HepG2 (cell line): ENCODE measurements around the gene DRC7. TPM values are rescaled to one million over a fixed set of nuclear protein-coding genes. Genes with fewer than 3 reads are reported as not detected.
A peak's percentile ranks its signal among the peaks of the same experiment; 100 is the strongest.

Source experiments
- ADNP ChIP-seq: sonication (generic); formaldehyde crosslinking; IDR thresholded peaks from 2 replicates; pipeline ENCODE4 v1.4.0; 2020; ENCODE audit warnings: missing genetic modification reagents
- ETV5 ChIP-seq: IDR thresholded peaks from 2 replicates; pipeline ENCODE4 v1.6.1; 2018; ENCODE audit warnings: missing biosample characterization, missing genetic modification reagents, inconsistent platforms, borderline replicate concordance
- FOSL2 ChIP-seq: sonication (generic); formaldehyde crosslinking; IDR thresholded peaks from 2 replicates; pipeline ENCODE4 v1.4.0; 2020; ENCODE audit warnings: missing genetic modification reagents
- FOXJ3 ChIP-seq: sonication (generic); formaldehyde crosslinking; IDR thresholded peaks from 2 replicates; pipeline ENCODE4 v1.4.0; 2020; ENCODE audit warnings: missing genetic modification reagents, mild to moderate bottlenecking, borderline replicate concordance
- HMGXB4 ChIP-seq, 2 experiments: sonication (generic) in 1 of 2; formaldehyde crosslinking in 1 of 2; IDR thresholded peaks; 2 replicates each; pipeline versions ENCODE4 v1.4.0 to v1.6.1; 2018 to 2020; ENCODE audit warnings: missing genetic modification reagents in 2 of 2, borderline replicate concordance in 1 of 2, low read depth in 1 of 2, mild to moderate bottlenecking in 1 of 2, missing biosample characterization in 1 of 2
- HNF1B ChIP-seq: sonication (generic); formaldehyde crosslinking; IDR thresholded peaks from 2 replicates; pipeline ENCODE4 v1.5.1; 2020; ENCODE audit warnings: mild to moderate bottlenecking, moderate library complexity, missing genetic modification reagents
- KAT8 ChIP-seq: IDR thresholded peaks from 2 replicates; pipeline ENCODE4 v1.6.1; 2016; ENCODE audit warnings: missing genetic modification reagents, missing compliant biosample characterization
- KDM5B ChIP-seq: sonication (generic); formaldehyde crosslinking; IDR thresholded peaks from 2 replicates; pipeline ENCODE4 v1.4.0; 2020; ENCODE audit warnings: missing genetic modification reagents, mild to moderate bottlenecking, borderline replicate concordance
- ZNF121 ChIP-seq: sonication (generic); formaldehyde crosslinking; IDR thresholded peaks from 2 replicates; pipeline ENCODE4 v1.5.0; 2020; ENCODE audit warnings: mild to moderate bottlenecking, missing genetic modification reagents
- ZNF124 ChIP-seq: sonication (generic); formaldehyde crosslinking; IDR thresholded peaks from 2 replicates; pipeline ENCODE4 v1.4.0; 2020; ENCODE audit warnings: missing genetic modification reagents
- ZNF629 ChIP-seq: sonication (generic); formaldehyde crosslinking; conservative IDR thresholded peaks from 2 replicates; pipeline ENCODE4 v1.5.0; 2020; ENCODE audit warnings: missing genetic modification reagents
- ZNF792 ChIP-seq: IDR thresholded peaks from 2 replicates; pipeline ENCODE4 v1.6.1; 2016
- polyA plus RNA-seq, 8 experiments: library from polyadenylated mRNA; depleted of rRNA in 3 of 8; stranded (reverse) in 7 of 8; unstranded in 1 of 8; fragments of >200 nt; fragmentation: Illumina TruSeq in 4 of 8; extraction: Trizol in 4 of 8; gene quantifications; 2 replicates each; pipeline versions ENCODE4 v1.2.1 to v1.2.3, GENCODE V29; 2011 to 2016; ENCODE audit warnings: low read depth in 4 of 8, missing spikeins in 1 of 8, mixed read lengths in 1 of 8; ENCODE audit not compliant: insufficient read depth in 1 of 8
- total RNA-seq, 5 experiments: library from RNA; depleted of rRNA; stranded (reverse); fragments of >200 nt; fragmentation: Illumina TruSeq; extraction: Trizol; gene quantifications; 2 replicates each; pipeline ENCODE4 v1.2.3, GENCODE V29; 2016; ENCODE audit warnings: low read depth in 1 of 5
- TF ChIP-seq, protein P1 (sequence below): sonication (generic); formaldehyde crosslinking; IDR thresholded peaks from 2 replicates; pipeline ENCODE4 v1.8.1; 2023; ENCODE audit warnings: mild to moderate bottlenecking, missing genetic modification reagents

Gene DRC7
- total and polyA plus RNA-seq, 2 of the 13 experiments (the other 11 are each of a cell fraction or from before 2014, with no cell fraction given), result 2.7 to 3.4 TPM

DNA sequence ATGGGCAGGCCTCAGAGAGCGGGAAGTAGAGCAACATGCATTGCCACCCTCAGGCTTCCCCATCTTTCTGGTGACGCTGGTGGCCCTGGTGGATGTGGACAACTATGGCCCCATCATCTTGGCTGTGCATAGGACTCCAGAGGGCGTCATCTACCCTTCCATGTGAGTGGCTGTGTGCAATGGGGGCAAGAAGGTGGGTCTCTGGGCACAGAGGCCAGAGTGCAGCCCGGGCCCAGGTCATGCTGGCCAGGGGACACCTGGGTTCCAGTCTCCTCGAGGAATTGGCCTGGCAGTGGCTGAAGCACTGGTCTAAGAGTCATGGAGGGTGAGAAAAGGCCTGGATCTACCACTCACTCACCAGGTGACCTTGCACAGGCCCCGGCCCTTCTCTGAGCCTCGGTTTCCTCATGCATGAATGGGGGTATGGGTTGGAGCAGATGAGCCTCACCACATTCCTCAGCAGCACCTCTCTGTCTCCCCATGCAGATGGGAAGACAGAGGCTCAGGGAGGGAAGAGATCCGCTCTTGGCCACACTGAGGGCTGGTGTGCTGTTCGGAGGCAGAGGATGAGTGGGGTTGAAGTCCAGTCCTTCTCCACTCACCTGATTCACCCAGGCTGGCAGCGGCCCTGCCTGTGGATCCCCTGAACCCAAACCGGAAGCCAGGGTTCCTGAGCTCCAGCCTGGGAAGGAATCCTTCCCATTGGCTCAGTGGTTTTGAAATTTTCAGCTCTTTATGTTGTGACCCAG, 33.7 kb upstream of the DRC7 start (continued):
- TF ChIP-seq ADNP (CRISPR knock-in tag) (0 out of 2 replicates have a peak, but pooled peaks have one; percentile 68), ZNF629 (peak; percentile 51), KDM5B (CRISPR knock-in tag) (peak; percentile 64), FOSL2 (peak; percentile 61), HNF1B (peak; percentile 85; the same call in 1 of the 2 replicates), KAT8 (peak; percentile 61; the same call in 1 of the 2 replicates), FOXJ3 (CRISPR knock-in tag) (peak; percentile 39; the same call in 1 of the 2 replicates), ETV5 (peak; percentile 91), ZNF124 (CRISPR knock-in tag) (0 out of 2 replicates have a peak, but pooled peaks have one; percentile 43), ZNF792 (CRISPR knock-in tag) (no peak; the same call in 1 of the 2 replicates), ZNF121 (CRISPR knock-in tag) (no peak), HMGXB4 (CRISPR knock-in tag; IDR thresholded peaks at IDR 0.05; ENCODE audit: borderline replicate concordance in 1 of 2, low read depth in 1 of 2) (peak in 1 of 2 experiments; percentile 11; a peak in 1 of 4 replicates)
- TF ChIP-seq, protein P1, sequence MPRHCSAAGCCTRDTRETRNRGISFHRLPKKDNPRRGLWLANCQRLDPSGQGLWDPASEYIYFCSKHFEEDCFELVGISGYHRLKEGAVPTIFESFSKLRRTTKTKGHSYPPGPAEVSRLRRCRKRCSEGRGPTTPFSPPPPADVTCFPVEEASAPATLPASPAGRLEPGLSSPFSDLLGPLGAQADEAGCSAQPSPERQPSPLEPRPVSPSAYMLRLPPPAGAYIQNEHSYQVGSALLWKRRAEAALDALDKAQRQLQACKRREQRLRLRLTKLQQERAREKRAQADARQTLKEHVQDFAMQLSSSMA, result 0 out of 2 replicates have a peak, but pooled peaks have one; percentile 17
